Caco-2 (cell line): ENCODE measurements around the gene EEPD1. TPM values are rescaled to one million over a fixed set of nuclear protein-coding genes. Genes with fewer than 3 reads are reported as not detected.
A peak's percentile ranks its signal among the peaks of the same experiment; 100 is the strongest.

Experiments
- BruUV-seq: library from RNA; stranded (reverse); fragments of 400-500 nt; replicated peaks from 2 replicates; lab custom pipeline; 2021; lab: Mats Ljungman, UMichigan
- CTCF ChIA-PET: fragments of 300-600 bp; sonication (Branson Sonifier 250); formaldehyde crosslinking; loops from one replicate; lab custom pipeline; 2022; ENCODE audit warnings: antibody characterized with exemption; lab: Charles Lee
- POLR2A ChIA-PET: fragments of 300-600 bp; sonication (Branson Sonifier 250); formaldehyde crosslinking; loops from one replicate; lab custom pipeline; 2022; ENCODE audit warnings: antibody characterized with exemption; lab: Charles Lee
- DNase-seq, 2 experiments: peaks; one replicate each; pipeline versions ENCODE4 v3.0.0 to v3.0.0-alpha.2; 2020 to 2022
- H3K27me3 ChIP-seq: replicated peaks from 2 replicates; pipeline ENCODE4 v1.6.0; 2011; ENCODE audit warnings: low read length; ENCODE audit not compliant: control insufficient read depth, insufficient read depth
- H3K36me3 ChIP-seq: 2 replicates; pipeline ENCODE4 v1.5.1; 2011; ENCODE audit warnings: low read length; ENCODE audit not compliant: control insufficient read depth, insufficient read depth
- H3K4me1 ChIP-seq: fragments of 250-450 bp; sonication (Bioruptor Pico); 2 replicates; pipeline ENCODE4 v1.5.1; 2020; ENCODE audit warnings: mild to moderate bottlenecking
- H3K4me3 ChIP-seq: 2 replicates; pipeline ENCODE4 v1.5.1; 2011; ENCODE audit warnings: low read depth, mild to moderate bottlenecking, control low read depth, low read length
- H3K9me3 ChIP-seq: fragments of 250-450 bp; sonication (Bioruptor Pico); 2 replicates; pipeline ENCODE4 v1.5.1; 2020; ENCODE audit warnings: mild to moderate bottlenecking, moderate library complexity
- H3K27ac Mint-ChIP-seq: one replicate; pipeline ENCODE4 v1.8.0; 2022; ENCODE audit warnings: mixed read lengths; ENCODE audit not compliant: unreplicated experiment
- H3K27me3 Mint-ChIP-seq: one replicate; pipeline ENCODE4 v1.8.0; 2022; ENCODE audit warnings: mixed read lengths; ENCODE audit not compliant: insufficient read depth, unreplicated experiment
- H3K36me3 Mint-ChIP-seq: one replicate; pipeline ENCODE4 v1.8.0; 2022; ENCODE audit warnings: mild to moderate bottlenecking, mixed read lengths; ENCODE audit not compliant: insufficient read depth, unreplicated experiment
- H3K4me1 Mint-ChIP-seq: one replicate; pipeline ENCODE4 v1.8.0; 2022; ENCODE audit warnings: low read depth, mixed read lengths; ENCODE audit not compliant: unreplicated experiment
- H3K4me3 Mint-ChIP-seq: one replicate; pipeline ENCODE4 v1.8.0; 2022; ENCODE audit warnings: mild to moderate bottlenecking, moderate library complexity, mixed read lengths; ENCODE audit not compliant: unreplicated experiment
- H3K9me3 Mint-ChIP-seq: one replicate; pipeline ENCODE4 v1.8.0; 2022; ENCODE audit warnings: mixed read lengths; ENCODE audit not compliant: unreplicated experiment
- intact Hi-C: fragments of 100-400 bp; cut with micrococcal nuclease; formaldehyde crosslinking; loops from one replicate; pipeline ENCODE4 v1.10.0; 2022; ENCODE audit not compliant: unreplicated experiment
- total RNA-seq: library from RNA; stranded (reverse); gene quantifications from 2 replicates; pipeline ENCODE4 v1.2.3, GENCODE V29; 2022
- TF ChIP-seq, protein P1 (sequence below), 2 experiments: fragments of 200-600 bp in 1 of 2; IDR thresholded peaks; 1 replicate in 1 of 2; 2 replicates in 1 of 2; pipeline versions ENCODE4 v1.5.1 to v1.8.0; 2011 to 2022; ENCODE audit warnings: antibody characterized with exemption in 1 of 2, control low read depth in 1 of 2, inconsistent platforms in 1 of 2, low read depth in 1 of 2, low read length in 1 of 2, mild to moderate bottlenecking in 1 of 2, moderate library complexity in 1 of 2; ENCODE audit not compliant: insufficient read depth in 1 of 2, severe bottlenecking in 1 of 2, unreplicated experiment in 1 of 2

EEPD1 gene
- total RNA-seq, 1 experiment from 2014 or later = 1.8 TPM

DNA sequence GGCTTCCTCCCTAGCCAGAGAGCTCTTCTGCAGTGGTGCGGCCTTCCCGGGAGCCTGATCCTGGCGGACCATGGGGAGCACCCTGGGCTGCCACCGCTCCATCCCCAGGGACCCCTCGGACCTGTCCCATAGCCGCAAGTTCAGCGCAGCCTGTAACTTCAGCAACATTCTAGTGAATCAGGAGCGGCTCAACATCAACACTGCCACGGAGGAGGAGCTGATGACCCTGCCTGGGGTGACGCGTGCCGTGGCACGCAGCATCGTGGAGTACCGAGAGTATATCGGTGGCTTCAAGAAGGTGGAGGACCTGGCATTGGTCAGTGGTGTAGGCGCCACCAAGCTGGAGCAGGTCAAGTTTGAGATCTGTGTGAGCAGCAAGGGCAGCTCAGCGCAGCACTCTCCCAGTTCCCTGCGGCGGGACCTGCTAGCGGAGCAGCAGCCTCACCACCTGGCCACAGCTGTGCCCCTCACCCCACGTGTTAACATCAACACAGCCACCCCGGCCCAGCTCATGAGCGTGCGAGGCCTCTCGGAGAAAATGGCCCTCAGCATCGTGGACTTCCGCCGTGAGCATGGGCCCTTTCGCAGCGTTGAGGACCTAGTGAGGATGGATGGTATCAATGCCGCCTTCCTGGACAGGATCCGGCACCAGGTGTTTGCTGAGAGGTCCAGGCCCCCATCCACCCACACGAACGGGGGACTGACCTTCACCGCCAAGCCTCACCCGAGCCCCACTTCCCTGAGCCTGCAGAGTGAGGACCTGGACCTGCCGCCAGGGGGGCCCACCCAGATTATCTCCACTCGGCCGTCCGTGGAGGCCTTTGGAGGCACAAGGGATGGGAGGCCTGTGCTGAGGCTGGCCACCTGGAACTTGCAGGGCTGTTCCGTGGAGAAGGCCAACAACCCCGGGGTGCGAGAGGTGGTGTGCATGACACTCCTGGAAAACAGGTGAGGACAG is 1.5 kb downstream of the EEPD1 start:
- Histone ChIP-seq H3K4me3 (peak overlapping the region; percentile 83), H3K9me3 (no peaks in the 10 kb centered on the region), H3K27me3 (no peaks in the 10 kb centered on the region), H3K4me1 (peaks cover 9% of the 10 kb centered on the region; the same call in 1 of the 2 replicates), H3K36me3 (no peaks in the 10 kb centered on the region)
- Mint-ChIP-seq H3K36me3 (no peaks in the 10 kb centered on the region), H3K9me3 (no peaks in the 10 kb centered on the region), H3K4me1 (no peaks in the 10 kb centered on the region), H3K27ac (peak overlapping the region; percentile 45), H3K4me3 (peak overlapping the region; percentile 76), H3K27me3 (no peaks in the 10 kb centered on the region)
- no peak for DNase-seq
- no TSS peak for BruUV-seq
- POLR2A ChIA-PET = no interaction called here
- CTCF ChIA-PET = no interaction called here
- TF ChIP-seq, protein P1, sequence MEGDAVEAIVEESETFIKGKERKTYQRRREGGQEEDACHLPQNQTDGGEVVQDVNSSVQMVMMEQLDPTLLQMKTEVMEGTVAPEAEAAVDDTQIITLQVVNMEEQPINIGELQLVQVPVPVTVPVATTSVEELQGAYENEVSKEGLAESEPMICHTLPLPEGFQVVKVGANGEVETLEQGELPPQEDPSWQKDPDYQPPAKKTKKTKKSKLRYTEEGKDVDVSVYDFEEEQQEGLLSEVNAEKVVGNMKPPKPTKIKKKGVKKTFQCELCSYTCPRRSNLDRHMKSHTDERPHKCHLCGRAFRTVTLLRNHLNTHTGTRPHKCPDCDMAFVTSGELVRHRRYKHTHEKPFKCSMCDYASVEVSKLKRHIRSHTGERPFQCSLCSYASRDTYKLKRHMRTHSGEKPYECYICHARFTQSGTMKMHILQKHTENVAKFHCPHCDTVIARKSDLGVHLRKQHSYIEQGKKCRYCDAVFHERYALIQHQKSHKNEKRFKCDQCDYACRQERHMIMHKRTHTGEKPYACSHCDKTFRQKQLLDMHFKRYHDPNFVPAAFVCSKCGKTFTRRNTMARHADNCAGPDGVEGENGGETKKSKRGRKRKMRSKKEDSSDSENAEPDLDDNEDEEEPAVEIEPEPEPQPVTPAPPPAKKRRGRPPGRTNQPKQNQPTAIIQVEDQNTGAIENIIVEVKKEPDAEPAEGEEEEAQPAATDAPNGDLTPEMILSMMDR (IDR thresholded peaks at IDR 0.05; ENCODE audit: insufficient read depth in 1 of 2, low read depth in 1 of 2, low read length in 1 of 2, severe bottlenecking in 1 of 2, unreplicated experiment in 1 of 2) = no peak
- intact Hi-C loops = loop anchor here (10.0 kb wide), 1 partner anchor 460 kb away; the partner anchor contains the start of gene HERPUD2

DNA sequence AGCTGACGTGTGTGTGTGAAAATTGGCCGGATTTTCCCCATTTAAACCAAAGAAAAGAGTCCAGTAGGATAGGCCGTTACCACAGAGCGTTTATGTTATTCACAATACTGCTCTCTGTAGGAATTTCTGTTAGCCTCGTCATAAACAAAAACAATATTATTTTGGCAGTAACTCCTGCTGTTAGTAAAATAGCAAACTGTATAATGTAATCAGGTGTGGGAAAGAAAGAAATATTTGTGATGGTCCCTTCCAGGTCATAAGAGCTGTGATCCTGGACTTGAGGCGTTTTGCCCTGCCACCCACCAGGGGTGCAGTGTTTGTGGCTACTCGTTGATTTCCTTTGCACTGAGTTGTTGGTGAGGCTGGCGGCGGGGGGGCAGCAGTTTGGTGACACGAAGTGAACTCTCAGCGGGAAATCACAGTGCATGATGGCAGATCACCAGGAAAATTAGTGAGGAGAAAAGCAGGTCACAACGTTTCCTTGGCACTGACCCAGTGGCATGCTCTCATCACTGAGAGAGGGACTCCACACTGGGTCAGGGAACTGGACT is 2.8 kb downstream of the EEPD1 start:
- POLR2A ChIA-PET = no interaction called here
- H3K4me3 ChIP-seq = no peak overlapping the region
- H3K27ac Mint-ChIP-seq = no peak overlapping the region

More for the DNA sequence above, 2.8 kb downstream of the EEPD1 start:
- Mint-ChIP-seq H3K4me1 (no peaks in the 10 kb centered on the region), H3K4me3 (no peak overlapping the region), H3K36me3 (no peaks in the 10 kb centered on the region), H3K9me3 (no peaks in the 10 kb centered on the region), H3K27me3 (no peaks in the 10 kb centered on the region)
- Histone ChIP-seq H3K9me3 (no peaks in the 10 kb centered on the region), H3K4me1 (peaks cover 9% of the 10 kb centered on the region; the same call in 1 of the 2 replicates), H3K27me3 (no peaks in the 10 kb centered on the region), H3K36me3 (no peaks in the 10 kb centered on the region)
- CTCF ChIA-PET = no interaction called here
- intact Hi-C loops = loop anchor here (10.0 kb wide), 1 partner anchor 461 kb away; the partner anchor contains the start of gene HERPUD2
- BruUV-seq = no TSS peak
- TF ChIP-seq, protein P1 (IDR thresholded peaks at IDR 0.05; ENCODE audit: insufficient read depth in 1 of 2, low read depth in 1 of 2, low read length in 1 of 2, severe bottlenecking in 1 of 2, unreplicated experiment in 1 of 2) = no peak
- no peak for DNase-seq
